ENCODE data around the gene AKT2. TPM values are rescaled to one million over a fixed set of nuclear protein-coding genes. Genes with fewer than 3 reads are reported as not detected.

Gene AKT2
- total RNA-seq, 1 experiment from 2014 or later, result 146 TPM

GRCh38 chr19:40261631-40262030 lies 23.5 kb downstream of the AKT2 start:
- no TSS peak for BruUV-seq (replicated peaks)
- DNase-seq (ENCODE audit: low spot score), result no peak
- POLR2A ChIA-PET (ENCODE audit: low non-redundant PET), result no interaction called here
- CTCF ChIA-PET, result no interaction called here
- H3K27ac ChIP-seq (ENCODE audit: low read depth, low read length, poor library complexity, severe bottlenecking), result no peak overlapping the region
- H3K9me3 ChIP-seq (ENCODE audit: low read depth, low read length, poor library complexity, severe bottlenecking), result no peaks in the 10 kb centered on the region
- intact Hi-C loops (cut with micrococcal nuclease; ENCODE audit: unreplicated experiment), result no loop called here
- no peak for TF ChIP-seq EZH2 (IDR thresholded peaks at IDR 0.05; ENCODE audit: borderline replicate concordance, low read depth, low read length, poor library complexity, severe bottlenecking)
- TF ChIP-seq, protein P1, sequence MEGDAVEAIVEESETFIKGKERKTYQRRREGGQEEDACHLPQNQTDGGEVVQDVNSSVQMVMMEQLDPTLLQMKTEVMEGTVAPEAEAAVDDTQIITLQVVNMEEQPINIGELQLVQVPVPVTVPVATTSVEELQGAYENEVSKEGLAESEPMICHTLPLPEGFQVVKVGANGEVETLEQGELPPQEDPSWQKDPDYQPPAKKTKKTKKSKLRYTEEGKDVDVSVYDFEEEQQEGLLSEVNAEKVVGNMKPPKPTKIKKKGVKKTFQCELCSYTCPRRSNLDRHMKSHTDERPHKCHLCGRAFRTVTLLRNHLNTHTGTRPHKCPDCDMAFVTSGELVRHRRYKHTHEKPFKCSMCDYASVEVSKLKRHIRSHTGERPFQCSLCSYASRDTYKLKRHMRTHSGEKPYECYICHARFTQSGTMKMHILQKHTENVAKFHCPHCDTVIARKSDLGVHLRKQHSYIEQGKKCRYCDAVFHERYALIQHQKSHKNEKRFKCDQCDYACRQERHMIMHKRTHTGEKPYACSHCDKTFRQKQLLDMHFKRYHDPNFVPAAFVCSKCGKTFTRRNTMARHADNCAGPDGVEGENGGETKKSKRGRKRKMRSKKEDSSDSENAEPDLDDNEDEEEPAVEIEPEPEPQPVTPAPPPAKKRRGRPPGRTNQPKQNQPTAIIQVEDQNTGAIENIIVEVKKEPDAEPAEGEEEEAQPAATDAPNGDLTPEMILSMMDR (conservative IDR thresholded peaks at IDR 0.05; ENCODE audit: low read depth, low read length), result no peak
- no peaks in the 10 kb centered on the region for H3K4me1 ChIP-seq (ENCODE audit: insufficient read depth, low read length, poor library complexity, severe bottlenecking)
- no peak overlapping the region for H3K4me3 ChIP-seq (ENCODE audit: low read depth, low read length, poor library complexity, severe bottlenecking)
- H3K36me3 ChIP-seq (ENCODE audit: insufficient read depth, low read length, poor library complexity, severe bottlenecking), result peaks cover 9% of the 10 kb centered on the region
- H3K27me3 ChIP-seq (replicated peaks; ENCODE audit: insufficient read depth, low read depth, low read length, poor library complexity), result no peaks in the 10 kb centered on the region

- no peak overlapping the region for H3K27ac ChIP-seq (ENCODE audit: low read depth, low read length, poor library complexity, severe bottlenecking)
- no peak for DNase-seq (ENCODE audit: low spot score)
- TF ChIP-seq, protein P1 (conservative IDR thresholded peaks at IDR 0.05; ENCODE audit: low read depth, low read length), result no peak
- TF ChIP-seq EZH2 (IDR thresholded peaks at IDR 0.05; ENCODE audit: borderline replicate concordance, low read depth, low read length, poor library complexity, severe bottlenecking), result no peak
- H3K9me3 ChIP-seq (ENCODE audit: low read depth, low read length, poor library complexity, severe bottlenecking), result no peaks in the 10 kb centered on the region
- H3K4me3 ChIP-seq (ENCODE audit: low read depth, low read length, poor library complexity, severe bottlenecking), result no peak overlapping the region
- peaks cover 32% of the 10 kb centered on the region for H3K36me3 ChIP-seq (ENCODE audit: insufficient read depth, low read length, poor library complexity, severe bottlenecking)
- ChIA-PET CTCF (no interaction called here), POLR2A (ENCODE audit: low non-redundant PET) (no interaction called here)
- no peaks in the 10 kb centered on the region for H3K27me3 ChIP-seq (replicated peaks; ENCODE audit: insufficient read depth, low read depth, low read length, poor library complexity)
- H3K4me1 ChIP-seq (ENCODE audit: insufficient read depth, low read length, poor library complexity, severe bottlenecking), result no peaks in the 10 kb centered on the region
- intact Hi-C loops (cut with micrococcal nuclease; ENCODE audit: unreplicated experiment), result no loop called here
- BruUV-seq (replicated peaks), result no TSS peak
These were observed 28.0 kb downstream of the AKT2 start for GRCh38 chr19:40257096-40257517.

- intact Hi-C loops (cut with micrococcal nuclease; ENCODE audit: unreplicated experiment), result no loop called here
- CTCF ChIA-PET, result no interaction called here
- DNase-seq (ENCODE audit: low spot score), result no peak
- no peak for TF ChIP-seq EZH2 (IDR thresholded peaks at IDR 0.05; ENCODE audit: borderline replicate concordance, low read depth, low read length, poor library complexity, severe bottlenecking)
- TF ChIP-seq, protein P1 (conservative IDR thresholded peaks at IDR 0.05; ENCODE audit: low read depth, low read length), result no peak
- H3K36me3 ChIP-seq (ENCODE audit: insufficient read depth, low read length, poor library complexity, severe bottlenecking), result peaks cover 32% of the 10 kb centered on the region
- H3K27ac ChIP-seq (ENCODE audit: low read depth, low read length, poor library complexity, severe bottlenecking), result no peak overlapping the region
- BruUV-seq (replicated peaks), result no TSS peak
- H3K9me3 ChIP-seq (ENCODE audit: low read depth, low read length, poor library complexity, severe bottlenecking), result no peaks in the 10 kb centered on the region
- no peaks in the 10 kb centered on the region for H3K4me1 ChIP-seq (ENCODE audit: insufficient read depth, low read length, poor library complexity, severe bottlenecking)
- H3K27me3 ChIP-seq (replicated peaks; ENCODE audit: insufficient read depth, low read depth, low read length, poor library complexity), result no peaks in the 10 kb centered on the region
- H3K4me3 ChIP-seq (ENCODE audit: low read depth, low read length, poor library complexity, severe bottlenecking), result no peak overlapping the region
- POLR2A ChIA-PET (ENCODE audit: low non-redundant PET), result no interaction called here
These were observed 28.6 kb downstream of the AKT2 start for GRCh38 chr19:40256512-40256911.
